ENCODE results near the gene MRPL55. TPM values are rescaled to one million over a fixed set of nuclear protein-coding genes. Genes with fewer than 3 reads are reported as not detected.

MRPL55 gene
- total and polyA plus RNA-seq, 2 experiments from 2014 or later = 57.5 to 95.1 TPM

DNA sequence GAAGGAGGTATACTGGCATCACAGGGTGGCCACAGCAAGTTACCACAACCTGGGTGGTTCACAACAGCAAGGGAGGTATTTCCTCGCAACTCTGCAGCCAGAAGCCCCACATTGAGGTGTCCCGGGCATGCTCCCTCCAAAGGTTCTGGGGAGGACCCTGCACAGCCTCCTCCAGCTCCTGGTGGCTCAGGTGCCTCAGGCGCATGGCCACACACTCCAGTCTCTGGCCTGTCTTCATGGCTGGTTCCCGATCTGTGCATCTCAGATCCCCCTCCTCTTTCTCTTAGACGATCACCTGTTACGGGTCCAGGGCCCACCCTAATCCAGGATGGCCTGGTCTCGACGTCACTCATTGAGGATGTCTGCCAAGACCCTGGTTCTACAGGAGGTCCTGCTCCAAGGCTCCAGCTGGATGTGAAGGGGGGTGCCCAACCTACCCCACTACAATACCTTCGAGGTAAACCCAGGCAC, 33.3 kb downstream of the MRPL55 start:
- Histone ChIP-seq H3K27ac (no peak overlapping the region), H2AFZ (no peak overlapping the region), H3K9ac (no peak overlapping the region), H3K27me3 (replicated peaks; ENCODE audit: insufficient read depth) (no peaks in the 10 kb centered on the region), H4K20me1 (ENCODE audit: insufficient read depth) (no peaks in the 10 kb centered on the region), H3F3A (ENCODE audit: insufficient read depth) (no peaks in the 10 kb centered on the region), H3K9me3 (ENCODE audit: low read depth) (no peaks in the 10 kb centered on the region), H3K9me2 (ENCODE audit: insufficient read depth) (no peaks in the 10 kb centered on the region), H3K4me2 (ENCODE audit: unreplicated experiment) (no peak overlapping the region), H3K36me3 (ENCODE audit: low read depth) (no peaks in the 10 kb centered on the region), H3K4me3 (no peak overlapping the region), H3K4me1 (ENCODE audit: insufficient read depth) (no peaks in the 10 kb centered on the region), H3K79me2 (ENCODE audit: insufficient read depth) (peaks cover 28% of the 10 kb centered on the region)
- DNase-seq = no peak
- in situ Hi-C loops (cut with MboI) = loop anchor here (10.0 kb wide), 1 partner anchor 61 kb away; no protein-coding TSS in a partner anchor
- TF ChIP-seq EZH2 (IDR thresholded peaks at IDR 0.05; ENCODE audit: insufficient read depth, poor library complexity, severe bottlenecking) = no peak
- TF ChIP-seq EZH2phosphoT487 (IDR thresholded peaks at IDR 0.05; ENCODE audit: insufficient read depth, low read depth) = no peak
- 62 to 64% methylated on average over 9 of the region's 9 CpGs for WGBS, 2 experiments (ENCODE audit: low coverage in 1 of 2, low lambda C conversion rate in 2 of 2, missing lambda C conversion rate in 2 of 2)

DNA sequence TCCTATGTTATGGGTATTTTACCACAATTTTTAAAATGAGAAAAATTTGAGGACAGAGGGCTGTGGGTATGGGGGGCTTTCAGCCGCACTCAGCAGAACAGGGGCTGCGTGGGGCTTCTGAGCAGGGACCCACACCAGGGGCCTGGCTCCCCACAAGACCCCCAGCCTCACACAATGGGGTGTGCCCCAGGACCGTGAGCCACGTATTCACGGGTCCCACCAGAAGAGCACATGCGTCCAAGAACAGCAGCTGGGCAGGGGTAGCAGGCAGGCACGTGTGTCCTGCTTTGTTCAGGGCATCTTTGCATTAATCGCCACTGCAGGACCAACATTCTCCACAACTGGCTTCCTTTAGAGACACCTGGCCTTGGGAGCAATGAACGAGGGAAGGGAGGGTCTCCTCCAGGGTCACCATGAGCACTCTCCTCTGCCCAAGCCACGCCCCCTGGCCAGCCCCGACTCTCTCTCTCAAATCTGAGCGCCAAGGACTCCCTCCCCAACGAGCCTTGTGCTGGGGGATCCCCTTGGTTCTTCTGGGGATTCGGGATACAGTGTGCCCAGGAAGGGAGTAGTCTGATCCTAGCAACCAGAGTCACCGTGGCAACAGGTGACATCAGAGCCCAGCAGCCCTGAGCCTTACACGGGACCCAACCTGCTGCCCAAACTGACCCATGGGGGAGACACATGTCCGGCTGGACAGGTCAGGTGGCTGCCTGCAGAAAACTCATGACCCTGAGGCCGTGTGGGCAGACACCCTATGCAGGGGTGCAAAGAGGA, 34.0 kb downstream of the MRPL55 start:
- H3K9ac ChIP-seq = no peak overlapping the region
- no peaks in the 10 kb centered on the region for H4K20me1 ChIP-seq (ENCODE audit: insufficient read depth)
- 16 to 23% methylated on average over 18 of the region's 18 CpGs for WGBS, 2 experiments (ENCODE audit: low coverage in 1 of 2, low lambda C conversion rate in 2 of 2, missing lambda C conversion rate in 2 of 2)
- H3K27ac ChIP-seq = no peak overlapping the region
- no peaks in the 10 kb centered on the region for H3F3A ChIP-seq (ENCODE audit: insufficient read depth)
- in situ Hi-C loops (cut with MboI) = loop anchor here (10.0 kb wide), 1 partner anchor 60 kb away; no protein-coding TSS in a partner anchor
- no peak overlapping the region for H3K4me2 ChIP-seq (ENCODE audit: unreplicated experiment)
- no peaks in the 10 kb centered on the region for H3K9me3 ChIP-seq (ENCODE audit: low read depth)
- no peaks in the 10 kb centered on the region for H3K4me1 ChIP-seq (ENCODE audit: insufficient read depth)
- no peaks in the 10 kb centered on the region for H3K27me3 ChIP-seq (replicated peaks; ENCODE audit: insufficient read depth)
- no peak overlapping the region for H2AFZ ChIP-seq
- DNase-seq = no peak
- no peak overlapping the region for H3K4me3 ChIP-seq
- TF ChIP-seq EZH2phosphoT487 (IDR thresholded peaks at IDR 0.05; ENCODE audit: insufficient read depth, low read depth) = no peak
- no peak for TF ChIP-seq EZH2 (IDR thresholded peaks at IDR 0.05; ENCODE audit: insufficient read depth, poor library complexity, severe bottlenecking)
- H3K9me2 ChIP-seq (ENCODE audit: insufficient read depth) = no peaks in the 10 kb centered on the region
- H3K36me3 ChIP-seq (ENCODE audit: low read depth) = no peaks in the 10 kb centered on the region
- peaks cover 21% of the 10 kb centered on the region for H3K79me2 ChIP-seq (ENCODE audit: insufficient read depth)

DNA sequence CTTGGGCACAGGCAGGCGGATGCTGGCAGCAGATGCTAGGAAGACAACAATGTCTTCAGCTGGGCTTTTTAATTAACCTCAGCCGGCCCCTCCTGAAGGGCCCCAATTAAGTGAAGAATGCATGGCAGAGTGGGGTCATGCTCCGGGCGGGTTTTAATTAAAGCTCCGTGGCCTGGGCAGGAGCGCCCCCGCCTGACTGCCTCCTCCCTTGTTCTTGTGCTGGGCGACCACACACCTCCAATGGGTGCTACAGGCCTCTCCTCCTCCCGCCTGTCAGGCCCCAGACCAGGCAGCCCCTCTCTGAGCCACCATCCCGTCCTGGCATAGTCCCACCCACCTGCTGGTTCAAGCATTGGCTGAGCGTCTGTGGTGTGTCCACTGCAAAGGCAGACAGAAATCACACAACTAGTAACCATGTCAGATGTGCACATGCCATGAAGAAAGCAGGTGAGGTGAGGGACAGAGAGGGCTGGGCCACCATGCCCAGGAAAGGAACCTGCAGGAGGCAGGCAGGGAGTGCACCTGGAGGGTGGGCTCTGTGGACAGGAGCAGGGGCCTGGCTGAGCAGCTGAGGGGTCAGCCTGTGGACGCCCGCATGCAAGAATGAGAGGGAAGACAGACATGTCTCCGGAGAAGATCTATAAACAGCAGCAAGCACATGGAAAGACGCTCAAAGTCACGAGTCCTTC, 35.1 kb downstream of the MRPL55 start:
- no peak overlapping the region for H3K4me2 ChIP-seq (ENCODE audit: unreplicated experiment)
- H2AFZ ChIP-seq = no peak overlapping the region
- H3K27me3 ChIP-seq (replicated peaks; ENCODE audit: insufficient read depth) = no peaks in the 10 kb centered on the region
- in situ Hi-C loops (cut with MboI) = loop anchor here (10.0 kb wide), 1 partner anchor 59 kb away; no protein-coding TSS in a partner anchor
- no peaks in the 10 kb centered on the region for H3K4me1 ChIP-seq (ENCODE audit: insufficient read depth)
- H3K9me3 ChIP-seq (ENCODE audit: low read depth) = no peaks in the 10 kb centered on the region
- H3K79me2 ChIP-seq (ENCODE audit: insufficient read depth) = peaks cover 10% of the 10 kb centered on the region; the same call in 1 of the 2 replicates
- no peaks in the 10 kb centered on the region for H3K36me3 ChIP-seq (ENCODE audit: low read depth)
- no peaks in the 10 kb centered on the region for H4K20me1 ChIP-seq (ENCODE audit: insufficient read depth)
- H3K9ac ChIP-seq = no peak overlapping the region
- no peaks in the 10 kb centered on the region for H3F3A ChIP-seq (ENCODE audit: insufficient read depth)
- no peak overlapping the region for H3K27ac ChIP-seq
- TF ChIP-seq EZH2phosphoT487 (IDR thresholded peaks at IDR 0.05; ENCODE audit: insufficient read depth, low read depth) (no peak), EZH2 (IDR thresholded peaks at IDR 0.05; ENCODE audit: insufficient read depth, poor library complexity, severe bottlenecking) (no peak)
- no peak for DNase-seq
- no peaks in the 10 kb centered on the region for H3K9me2 ChIP-seq (ENCODE audit: insufficient read depth)
- H3K4me3 ChIP-seq = no peak overlapping the region
- WGBS, 2 experiments (ENCODE audit: low coverage in 1 of 2, low lambda C conversion rate in 2 of 2, missing lambda C conversion rate in 2 of 2) = 34 to 36% methylated on average over 16 of the region's 16 CpGs

DNA sequence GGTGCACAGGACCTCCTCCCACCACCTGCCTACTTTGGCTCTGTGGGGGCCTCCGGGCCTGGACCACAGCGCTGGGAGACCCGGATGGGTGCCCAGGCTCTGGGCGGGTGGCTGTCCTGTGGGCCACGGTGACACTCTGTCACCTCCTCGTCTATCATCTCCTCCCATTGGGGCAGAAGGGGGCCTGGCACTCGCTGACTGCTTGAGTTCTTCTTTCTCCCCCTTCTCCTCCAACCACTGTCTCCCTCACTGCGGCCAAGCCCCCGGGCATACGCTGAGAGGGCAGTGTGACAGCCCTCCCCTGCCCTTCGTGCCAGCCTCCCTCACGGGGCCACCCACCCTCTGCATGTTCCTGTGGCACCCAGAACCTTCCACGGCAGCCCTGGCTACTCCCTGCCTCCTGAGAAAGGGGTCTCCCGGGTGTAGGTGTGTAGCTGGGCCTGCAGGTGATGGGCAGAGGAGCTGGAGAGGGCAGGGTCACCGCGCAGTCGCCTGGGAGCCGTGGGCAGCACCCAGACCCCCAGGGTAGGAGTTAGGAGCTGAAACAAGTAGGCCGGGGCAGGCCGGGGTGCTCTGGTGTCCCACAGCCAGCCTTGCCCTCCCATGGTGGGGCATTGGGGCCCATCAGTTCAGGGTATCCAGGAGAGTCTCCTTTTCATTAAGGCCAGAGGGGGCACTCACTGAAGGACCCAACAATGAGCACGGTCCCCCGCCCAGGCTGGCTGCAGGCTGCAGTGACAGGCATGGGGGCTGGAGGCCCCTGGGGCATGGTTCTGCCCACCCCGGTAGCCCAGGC, 35.8 kb downstream of the MRPL55 start:
- 33 to 35% methylated on average over 20 to 23 of the region's 23 CpGs for WGBS, 2 experiments (ENCODE audit: low coverage in 1 of 2, low lambda C conversion rate in 2 of 2, missing lambda C conversion rate in 2 of 2)
- Histone ChIP-seq H3K9ac (no peak overlapping the region), H3K4me3 (no peak overlapping the region), H3K36me3 (ENCODE audit: low read depth) (no peaks in the 10 kb centered on the region), H4K20me1 (ENCODE audit: insufficient read depth) (no peaks in the 10 kb centered on the region), H3K9me2 (ENCODE audit: insufficient read depth) (no peaks in the 10 kb centered on the region), H2AFZ (no peak overlapping the region), H3K27me3 (replicated peaks; ENCODE audit: insufficient read depth) (no peaks in the 10 kb centered on the region), H3K4me2 (ENCODE audit: unreplicated experiment) (no peak overlapping the region), H3K4me1 (ENCODE audit: insufficient read depth) (no peaks in the 10 kb centered on the region), H3F3A (ENCODE audit: insufficient read depth) (no peaks in the 10 kb centered on the region), H3K27ac (no peak overlapping the region), H3K9me3 (ENCODE audit: low read depth) (no peaks in the 10 kb centered on the region), H3K79me2 (ENCODE audit: insufficient read depth) (peaks cover 2% of the 10 kb centered on the region; the same call in 1 of the 2 replicates)
- DNase-seq = no peak
- TF ChIP-seq EZH2 (IDR thresholded peaks at IDR 0.05; ENCODE audit: insufficient read depth, poor library complexity, severe bottlenecking) (no peak), EZH2phosphoT487 (IDR thresholded peaks at IDR 0.05; ENCODE audit: insufficient read depth, low read depth) (no peak)
- in situ Hi-C loops (cut with MboI) = loop anchor here (10.0 kb wide), 1 partner anchor 58 kb away; no protein-coding TSS in a partner anchor
